ENCODE data around the gene PRLH. TPM values are rescaled to one million over a fixed set of nuclear protein-coding genes. Genes with fewer than 3 reads are reported as not detected.

PRLH gene
- total RNA-seq, 1 donor from 2014 or later, result not detected

DNA sequence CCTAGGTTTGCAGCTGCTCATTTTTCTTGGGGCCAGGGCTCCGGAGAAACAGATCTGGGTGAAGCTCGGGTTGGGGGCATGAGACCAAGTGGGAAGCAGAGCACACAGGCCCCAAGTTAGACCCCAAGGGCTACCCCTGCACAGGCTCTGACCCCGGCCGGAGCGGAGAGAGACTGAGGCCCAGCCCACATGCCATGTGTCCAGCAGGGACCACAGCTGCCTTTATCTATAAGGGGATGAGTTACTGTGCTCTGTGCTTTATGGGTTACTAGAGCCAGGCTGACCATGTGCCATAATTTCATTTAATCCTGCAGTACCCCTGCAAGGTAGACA, 30.3 kb upstream of the PRLH start:
- TF ChIP-seq CTCF (conservative IDR thresholded peaks at IDR 0.05), result no peak
- no peaks in the 10 kb centered on the region for H3K36me3 Mint-ChIP-seq (ENCODE audit: low read depth)
- no peak overlapping the region for H3K27ac Mint-ChIP-seq (ENCODE audit: unreplicated experiment)
- H3K4me1 Mint-ChIP-seq, result peaks cover 12% of the 10 kb centered on the region
- no peaks in the 10 kb centered on the region for H3K27me3 Mint-ChIP-seq (ENCODE audit: low read depth)
- DNase-seq (ENCODE audit: low read depth, low spot score), result no peak
- H3K9me3 Mint-ChIP-seq, result no peaks in the 10 kb centered on the region
- no peak overlapping the region for H3K4me3 Mint-ChIP-seq

DNA sequence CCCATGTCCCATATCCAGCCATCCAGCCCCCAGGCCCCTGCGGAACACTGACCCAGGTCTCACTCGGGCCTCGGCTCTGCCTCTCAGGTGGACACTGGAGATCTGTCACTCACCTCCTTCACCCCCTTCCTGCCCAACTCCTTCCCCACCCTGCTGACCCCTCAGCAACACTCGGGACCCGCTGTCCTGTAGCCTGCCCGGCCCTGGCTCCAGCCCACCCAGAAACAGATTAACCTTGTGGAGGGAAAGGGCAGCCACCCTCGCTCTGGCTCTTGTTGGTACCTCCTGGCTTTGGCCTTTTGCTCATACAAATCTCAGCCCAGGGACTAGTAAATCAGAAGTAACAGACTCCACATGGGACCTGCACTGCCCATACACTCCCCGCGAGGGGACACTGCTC, 29.8 kb upstream of the PRLH start:
- Mint-ChIP-seq H3K4me1 (peaks cover 18% of the 10 kb centered on the region), H3K27me3 (ENCODE audit: low read depth) (no peaks in the 10 kb centered on the region), H3K36me3 (ENCODE audit: low read depth) (no peaks in the 10 kb centered on the region), H3K27ac (ENCODE audit: unreplicated experiment) (no peak overlapping the region), H3K4me3 (no peak overlapping the region), H3K9me3 (peaks cover 2% of the 10 kb centered on the region)
- DNase-seq (ENCODE audit: low read depth, low spot score), result no peak
- no peak for TF ChIP-seq CTCF (conservative IDR thresholded peaks at IDR 0.05)

DNA sequence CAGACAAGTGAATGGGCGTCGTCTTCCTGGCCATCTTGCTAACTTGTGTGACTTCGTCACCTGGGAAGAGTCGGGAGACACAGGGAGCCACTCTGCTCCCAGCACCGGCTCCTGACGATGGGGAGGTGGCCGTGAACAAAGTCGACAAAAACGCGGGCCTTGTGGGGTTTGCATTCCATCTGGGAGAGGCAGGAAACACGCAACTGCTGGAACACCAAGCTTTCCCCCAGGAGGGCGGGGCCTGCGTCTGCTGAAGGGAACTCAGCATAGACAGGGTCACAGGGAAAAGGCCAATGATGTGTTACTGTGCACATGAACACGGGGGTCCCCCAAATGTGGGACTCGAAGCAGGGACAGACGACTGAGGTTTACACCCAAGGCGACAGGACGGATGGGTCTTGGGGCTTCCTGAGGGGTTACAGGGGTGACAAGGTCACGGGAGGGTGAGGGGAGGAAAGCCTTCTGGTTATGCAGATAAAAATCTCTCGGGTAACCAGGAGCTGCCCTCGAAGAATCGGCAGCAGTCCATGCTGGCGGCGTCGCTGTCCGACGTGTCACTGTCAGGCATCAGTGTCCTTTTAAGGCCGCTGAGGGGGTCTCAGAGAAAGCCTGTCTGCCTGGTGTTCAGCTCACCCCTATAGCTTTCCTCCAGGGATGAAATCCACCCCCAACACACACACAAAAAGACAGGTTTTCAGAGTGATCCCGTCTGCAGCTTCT, 28.2 kb upstream of the PRLH start:
- H3K27ac Mint-ChIP-seq (ENCODE audit: unreplicated experiment), result no peak overlapping the region
- no peaks in the 10 kb centered on the region for H3K27me3 Mint-ChIP-seq (ENCODE audit: low read depth)
- H3K4me1 Mint-ChIP-seq, result peaks cover 8% of the 10 kb centered on the region
- no peaks in the 10 kb centered on the region for H3K36me3 Mint-ChIP-seq (ENCODE audit: low read depth)
- no peak for TF ChIP-seq CTCF (conservative IDR thresholded peaks at IDR 0.05)
- peaks cover 3% of the 10 kb centered on the region for H3K9me3 Mint-ChIP-seq
- no peak for DNase-seq (ENCODE audit: low read depth, low spot score)
- H3K4me3 Mint-ChIP-seq, result no peak overlapping the region

- Mint-ChIP-seq H3K36me3 (ENCODE audit: low read depth) (no peaks in the 10 kb centered on the region), H3K9me3 (peaks cover 3% of the 10 kb centered on the region), H3K4me1 (peaks cover 8% of the 10 kb centered on the region), H3K4me3 (no peak overlapping the region), H3K27ac (ENCODE audit: unreplicated experiment) (no peak overlapping the region), H3K27me3 (ENCODE audit: low read depth) (no peaks in the 10 kb centered on the region)
- DNase-seq (ENCODE audit: low read depth, low spot score), result no peak
- no peak for TF ChIP-seq CTCF (conservative IDR thresholded peaks at IDR 0.05)
These were observed 27.5 kb upstream of the PRLH start for GRCh38 chr2:237538901-237539300.

- no peaks in the 10 kb centered on the region for H3K36me3 Mint-ChIP-seq (ENCODE audit: low read depth)
- H3K4me1 Mint-ChIP-seq, result peaks cover 8% of the 10 kb centered on the region
- no peak overlapping the region for H3K4me3 Mint-ChIP-seq
- H3K27me3 Mint-ChIP-seq (ENCODE audit: low read depth), result no peaks in the 10 kb centered on the region
- no peak overlapping the region for H3K27ac Mint-ChIP-seq (ENCODE audit: unreplicated experiment)
- no peak for DNase-seq (ENCODE audit: low read depth, low spot score)
- TF ChIP-seq CTCF (conservative IDR thresholded peaks at IDR 0.05), result no peak
- H3K9me3 Mint-ChIP-seq, result peaks cover 3% of the 10 kb centered on the region
These were observed 26.7 kb upstream of the PRLH start for GRCh38 chr2:237539681-237540080.

Measured in neural crest cell (in vitro differentiated cells).